ENCODE results near the gene ATAD2B. TPM values are rescaled to one million over a fixed set of nuclear protein-coding genes. Genes with fewer than 3 reads are reported as not detected.

Gene ATAD2B
- total RNA-seq, 4 donors from 2014 or later, result 41.9 to 71.0 (median 53.1) TPM

DNA sequence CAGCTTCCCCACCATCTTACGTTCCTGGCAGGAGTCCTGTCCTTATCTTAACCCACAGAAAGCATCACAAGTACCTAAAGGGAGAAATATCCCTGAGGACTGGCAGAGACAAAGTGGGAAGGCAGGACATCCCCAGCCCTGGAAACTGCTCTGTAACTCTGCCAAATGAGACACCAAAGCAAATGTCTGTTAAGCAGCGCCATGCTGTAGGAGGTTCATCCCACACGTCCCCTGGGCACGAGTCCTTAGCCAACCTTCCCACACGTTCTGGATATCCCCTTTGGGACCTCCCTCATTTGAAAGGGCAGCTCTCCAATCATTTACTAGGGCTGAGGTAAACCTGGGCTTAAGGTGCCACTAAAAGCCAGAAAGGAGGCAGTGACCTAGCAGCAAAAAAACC, 207.2 kb downstream of the ATAD2B start:
- no peak overlapping the region for H3K4me3 ChIP-seq
- TF ChIP-seq POLR2A (IDR thresholded peaks at IDR 0.05) (no peak), CTCF (IDR thresholded peaks at IDR 0.05) (no peak)
- H3K4me1 ChIP-seq, result peaks cover 0 to 6% (median 0%) of the 10 kb centered on the region in 4 donors
- peaks cover 0 to 7% (median 0%) of the 10 kb centered on the region in 3 donors for H3K36me3 ChIP-seq
- no peak for DNase-seq
- no peak overlapping the region for H3K27ac ChIP-seq
- peaks cover 0 to 15% (median 0%) of the 10 kb centered on the region in 4 donors for H3K9me3 ChIP-seq
- H3K27me3 ChIP-seq, result no peaks in the 10 kb centered on the region

DNA sequence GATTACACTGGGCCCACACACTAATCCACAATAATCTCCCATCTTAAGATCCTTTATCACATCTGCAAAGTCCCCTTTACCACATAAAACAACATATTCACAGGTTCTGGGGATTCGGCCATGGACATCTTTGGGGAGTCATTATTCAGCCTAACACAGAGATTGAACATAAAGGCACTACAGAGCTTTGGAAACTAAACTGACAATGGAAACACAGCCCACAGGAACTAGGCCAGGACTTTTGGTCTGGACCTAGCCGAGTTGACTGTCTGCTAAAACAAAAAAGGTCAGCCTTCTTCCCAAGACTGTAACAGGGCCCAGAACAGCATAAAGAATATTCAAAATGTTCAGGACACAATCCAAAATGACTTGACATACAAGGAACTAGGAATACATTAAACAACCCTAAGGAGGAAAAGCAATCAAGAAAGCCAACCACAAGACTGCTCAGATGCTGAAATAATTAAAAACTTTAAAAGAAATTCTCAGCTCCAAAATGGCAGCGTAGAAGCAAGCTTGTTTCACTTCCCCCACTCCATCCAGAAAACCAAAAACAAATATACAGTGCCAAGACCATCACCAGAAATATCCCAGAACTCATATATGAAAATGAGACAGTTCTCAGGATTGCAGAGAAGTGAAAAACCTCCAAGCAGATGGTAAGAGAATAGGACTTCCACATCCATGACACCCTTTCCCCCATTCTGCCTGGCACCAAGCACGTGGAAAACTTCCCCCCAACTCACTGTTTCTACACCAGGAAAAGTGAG, 207.8 kb downstream of the ATAD2B start:
- no peak overlapping the region for H3K4me3 ChIP-seq
- H3K27me3 ChIP-seq, result no peaks in the 10 kb centered on the region
- peaks cover 0 to 6% (median 0%) of the 10 kb centered on the region in 4 donors for H3K4me1 ChIP-seq
- DNase-seq, result no peak
- H3K36me3 ChIP-seq, result peaks cover 0 to 7% (median 0%) of the 10 kb centered on the region in 3 donors
- peaks cover 0 to 15% (median 0%) of the 10 kb centered on the region in 4 donors for H3K9me3 ChIP-seq
- H3K27ac ChIP-seq, result no peak overlapping the region
- no peak for TF ChIP-seq CTCF (IDR thresholded peaks at IDR 0.05)
- no peak for TF ChIP-seq POLR2A (IDR thresholded peaks at IDR 0.05)

GRCh38 chr2:23713351-23713750, 213.6 kb downstream of the ATAD2B start:
- Histone ChIP-seq H3K4me3 (no peak overlapping the region), H3K27ac (no peak overlapping the region), H3K36me3 (peaks cover 0 to 16% (median 0%) of the 10 kb centered on the region in 3 donors), H3K4me1 (no peaks in the 10 kb centered on the region), H3K9me3 (no peaks in the 10 kb centered on the region), H3K27me3 (no peaks in the 10 kb centered on the region)
- no peak for DNase-seq
- TF ChIP-seq POLR2A (IDR thresholded peaks at IDR 0.05) (no peak), CTCF (IDR thresholded peaks at IDR 0.05) (no peak)

DNA sequence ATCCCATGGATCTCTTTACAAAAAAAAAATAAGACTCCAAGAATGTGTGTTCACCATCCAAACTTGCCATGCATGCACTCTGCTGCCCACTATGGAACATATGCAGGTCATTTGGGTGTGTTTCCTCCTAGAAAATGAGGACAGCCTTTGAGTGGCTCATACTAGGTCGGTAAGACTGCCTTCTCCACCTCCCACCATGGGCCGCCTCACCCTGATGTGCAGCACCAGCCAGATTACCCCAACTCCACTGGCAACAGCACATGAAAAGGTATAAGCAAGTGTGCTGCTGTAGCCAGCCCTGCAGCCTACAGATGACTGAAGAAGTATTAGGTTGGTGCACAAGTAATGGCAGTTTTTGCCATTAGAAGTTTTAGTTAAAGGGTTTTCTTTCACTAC, 214.2 kb downstream of the ATAD2B start:
- no peak for TF ChIP-seq CTCF (IDR thresholded peaks at IDR 0.05)
- TF ChIP-seq POLR2A (IDR thresholded peaks at IDR 0.05), result no peak
- H3K9me3 ChIP-seq, result no peaks in the 10 kb centered on the region
- peaks cover 0 to 22% (median 0%) of the 10 kb centered on the region in 3 donors for H3K36me3 ChIP-seq
- no peak for DNase-seq
- no peak overlapping the region for H3K4me3 ChIP-seq
- H3K4me1 ChIP-seq, result no peaks in the 10 kb centered on the region
- no peaks in the 10 kb centered on the region for H3K27me3 ChIP-seq
- no peak overlapping the region for H3K27ac ChIP-seq

DNA sequence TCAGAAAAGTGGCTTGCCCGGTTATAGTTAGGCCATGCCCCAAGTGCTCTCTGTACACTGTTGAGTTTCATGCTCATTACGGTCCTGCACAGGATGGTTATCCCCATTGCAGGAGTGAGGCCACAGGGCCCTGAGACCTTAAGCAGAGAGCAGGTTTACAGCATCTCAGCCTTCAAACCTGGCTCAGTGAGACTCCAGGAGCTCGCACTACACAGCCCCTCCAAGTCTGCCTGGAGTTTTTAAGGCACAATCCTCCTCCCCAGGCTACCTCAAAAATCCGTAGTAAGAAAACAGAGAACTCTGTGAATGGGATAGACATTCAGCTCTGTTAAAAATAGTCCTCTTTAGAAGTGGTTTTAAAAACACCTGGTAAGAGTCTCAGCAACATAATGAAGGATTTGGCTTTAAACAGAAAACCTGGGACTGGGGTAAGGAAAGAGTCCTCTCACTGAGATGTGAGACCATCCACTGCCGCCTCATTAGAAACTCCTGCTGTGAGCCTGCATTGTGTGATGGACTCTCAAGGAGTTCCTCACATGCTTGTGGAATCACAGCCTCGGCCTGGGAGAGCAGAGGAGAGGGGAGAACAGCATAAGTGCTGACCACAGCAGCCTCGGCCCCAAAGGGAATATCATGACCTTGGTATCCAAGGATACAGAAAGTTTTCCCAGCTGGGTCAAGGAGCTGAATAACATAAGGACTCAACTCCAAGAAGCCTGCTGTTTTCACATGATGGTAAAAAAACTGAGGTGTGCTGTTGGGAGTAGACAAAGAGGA, 214.8 kb downstream of the ATAD2B start:
- TF ChIP-seq CTCF (IDR thresholded peaks at IDR 0.05), result no peak
- no peak for TF ChIP-seq POLR2A (IDR thresholded peaks at IDR 0.05)
- DNase-seq, result no peak
- no peaks in the 10 kb centered on the region for H3K27me3 ChIP-seq

More for the DNA sequence above, 214.8 kb downstream of the ATAD2B start:
- Histone ChIP-seq H3K4me3 (no peak overlapping the region), H3K4me1 (no peaks in the 10 kb centered on the region), H3K27ac (no peak overlapping the region), H3K9me3 (no peaks in the 10 kb centered on the region), H3K36me3 (peaks cover 0 to 26% (median 0%) of the 10 kb centered on the region in 3 donors)
